ENCODE measurements around the gene CAPN10.

CAPN10 gene

DNA sequence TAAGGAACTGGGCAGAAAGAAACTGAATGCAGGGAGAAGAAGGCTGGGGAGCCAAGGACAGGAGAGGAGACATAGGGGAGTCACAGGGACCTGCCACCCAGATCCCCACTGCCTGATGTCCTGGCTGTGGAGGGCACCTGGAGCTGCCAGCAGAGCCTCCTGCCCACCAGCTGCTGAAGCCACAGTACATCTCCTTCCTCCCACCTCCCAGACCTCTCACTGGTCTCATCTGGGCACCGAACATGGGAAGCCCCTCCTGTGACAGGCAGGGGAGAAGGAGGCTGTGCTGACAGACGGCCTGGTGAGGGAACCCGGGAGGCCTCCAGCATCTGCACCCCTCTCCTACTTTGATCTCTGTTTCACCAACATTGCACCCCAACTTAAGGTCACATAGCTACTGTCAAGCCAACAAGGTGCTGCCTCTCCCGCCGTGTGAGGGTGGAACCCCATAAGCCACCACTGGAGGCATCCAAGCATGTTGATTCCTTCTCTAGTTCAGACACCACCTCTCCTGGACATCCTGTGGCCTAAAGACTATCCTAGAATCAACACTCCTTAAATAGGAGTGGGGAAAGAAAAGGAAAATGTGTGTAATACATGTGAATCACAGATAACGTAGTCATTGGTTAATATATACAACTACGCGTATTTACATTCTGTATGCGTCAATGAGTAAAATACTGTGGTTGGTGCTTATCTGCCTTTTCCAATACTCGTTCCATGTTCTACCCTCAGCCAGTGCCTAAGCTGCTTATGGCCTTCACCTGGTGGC lies 21.8 kb upstream of the CAPN10 start:
- DNase-seq (ENCODE audit: low read depth), result peak; percentile 55
- H3K4me3 ChIP-seq (ENCODE audit: low read depth, low read length), result no peak overlapping the region
- TF ChIP-seq, protein P1, sequence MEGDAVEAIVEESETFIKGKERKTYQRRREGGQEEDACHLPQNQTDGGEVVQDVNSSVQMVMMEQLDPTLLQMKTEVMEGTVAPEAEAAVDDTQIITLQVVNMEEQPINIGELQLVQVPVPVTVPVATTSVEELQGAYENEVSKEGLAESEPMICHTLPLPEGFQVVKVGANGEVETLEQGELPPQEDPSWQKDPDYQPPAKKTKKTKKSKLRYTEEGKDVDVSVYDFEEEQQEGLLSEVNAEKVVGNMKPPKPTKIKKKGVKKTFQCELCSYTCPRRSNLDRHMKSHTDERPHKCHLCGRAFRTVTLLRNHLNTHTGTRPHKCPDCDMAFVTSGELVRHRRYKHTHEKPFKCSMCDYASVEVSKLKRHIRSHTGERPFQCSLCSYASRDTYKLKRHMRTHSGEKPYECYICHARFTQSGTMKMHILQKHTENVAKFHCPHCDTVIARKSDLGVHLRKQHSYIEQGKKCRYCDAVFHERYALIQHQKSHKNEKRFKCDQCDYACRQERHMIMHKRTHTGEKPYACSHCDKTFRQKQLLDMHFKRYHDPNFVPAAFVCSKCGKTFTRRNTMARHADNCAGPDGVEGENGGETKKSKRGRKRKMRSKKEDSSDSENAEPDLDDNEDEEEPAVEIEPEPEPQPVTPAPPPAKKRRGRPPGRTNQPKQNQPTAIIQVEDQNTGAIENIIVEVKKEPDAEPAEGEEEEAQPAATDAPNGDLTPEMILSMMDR (conservative IDR thresholded peaks at IDR 0.05; ENCODE audit: low read depth, low read length), result peak; percentile 41

DNA sequence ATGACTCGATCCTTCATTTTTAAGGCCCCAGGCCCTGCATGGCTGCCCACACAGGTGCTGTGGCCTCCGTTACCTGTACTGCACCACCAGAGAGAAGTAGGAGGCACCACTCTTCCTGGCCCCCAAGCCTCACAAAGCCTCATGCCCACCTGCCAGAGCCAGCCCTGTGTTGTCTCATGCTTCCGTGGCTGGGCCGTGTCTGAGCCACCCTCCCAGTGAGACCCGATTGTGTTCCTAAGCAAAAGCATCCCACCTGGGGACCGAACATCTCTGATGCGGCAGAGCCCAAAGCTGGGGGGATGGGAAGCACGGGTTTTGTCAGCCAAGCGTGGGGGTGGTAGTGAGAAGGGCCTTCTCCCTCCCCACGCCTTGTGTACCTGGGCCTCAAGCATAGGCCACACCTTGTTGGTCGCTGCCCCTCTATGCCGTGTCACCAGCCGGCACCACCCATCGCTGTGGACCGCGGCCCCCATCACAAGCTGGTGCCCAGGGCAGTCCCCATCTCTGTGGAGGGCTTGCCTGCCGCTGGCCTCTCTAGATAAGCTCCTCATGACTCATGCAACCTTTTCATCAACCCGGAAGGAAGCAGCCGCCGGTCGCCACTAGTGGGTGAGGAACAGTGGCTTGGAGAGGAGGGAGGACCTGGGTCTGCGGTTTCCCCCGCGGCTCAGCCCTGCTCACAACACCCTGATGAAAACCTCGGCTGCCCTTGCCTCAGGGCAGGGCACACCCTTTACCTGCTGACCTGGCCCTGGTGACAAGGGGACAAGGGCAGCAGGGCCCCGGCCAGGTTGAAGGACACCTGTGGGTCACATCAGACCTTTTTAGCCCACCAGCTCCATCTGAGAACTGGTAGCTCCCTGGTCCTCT lies 21.0 kb upstream of the CAPN10 start:
- TF ChIP-seq, protein P1 (conservative IDR thresholded peaks at IDR 0.05; ENCODE audit: low read depth, low read length), result no peak
- no peak overlapping the region for H3K4me3 ChIP-seq (ENCODE audit: low read depth, low read length)
- DNase-seq (ENCODE audit: low read depth), result peak; percentile 38

DNA sequence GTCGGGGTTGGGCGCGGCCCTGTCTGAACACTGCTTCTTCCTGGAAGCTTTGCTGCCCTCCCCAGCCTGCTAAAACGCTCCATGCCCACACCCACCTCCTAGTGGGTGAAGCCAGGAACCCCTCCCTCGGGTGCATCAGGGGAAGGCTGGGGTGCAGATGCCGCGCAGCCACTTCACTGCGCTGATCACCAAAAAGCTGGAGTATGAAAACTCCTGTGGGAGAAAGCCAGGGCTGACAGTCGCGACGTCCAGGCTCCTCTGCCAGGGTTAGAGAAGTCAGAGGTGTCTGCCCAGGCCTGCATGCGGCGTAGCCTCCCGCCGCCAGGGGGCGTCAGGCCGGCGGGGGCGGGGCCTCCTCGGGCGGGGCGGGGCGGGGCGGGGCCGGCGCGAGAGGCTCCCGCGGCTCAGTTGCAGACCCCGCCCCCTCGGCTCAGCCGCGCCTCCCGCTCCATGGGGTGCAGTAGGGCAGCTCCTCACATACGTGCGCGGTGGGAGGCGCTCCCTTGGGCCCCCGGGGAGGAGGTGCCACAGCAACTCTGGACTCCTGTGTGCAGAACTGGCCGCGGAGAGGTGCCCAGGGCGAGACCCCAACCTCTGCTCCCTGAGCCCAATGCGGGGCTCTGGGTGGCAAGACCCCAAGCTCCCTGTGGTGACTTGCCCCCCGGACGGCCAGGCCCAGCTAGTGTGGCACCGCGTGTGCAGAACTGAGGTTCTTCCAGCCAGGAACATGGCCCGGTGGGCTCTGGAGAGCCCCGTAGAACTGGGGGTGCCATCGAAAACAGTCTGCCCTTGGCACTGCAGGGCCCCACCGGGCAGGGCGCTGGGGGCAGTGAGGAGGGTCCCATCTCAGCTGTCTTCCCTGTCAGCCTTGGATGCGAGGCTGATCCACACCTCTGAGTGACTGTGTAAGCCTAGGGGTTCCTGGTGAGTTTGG lies 20.1 kb upstream of the CAPN10 start:
- TF ChIP-seq, protein P1 (conservative IDR thresholded peaks at IDR 0.05; ENCODE audit: low read depth, low read length), result peak; percentile 68
- DNase-seq (ENCODE audit: low read depth), result peak; percentile 87
- H3K4me3 ChIP-seq (ENCODE audit: low read depth, low read length), result peak overlapping the region; percentile 43

DNA sequence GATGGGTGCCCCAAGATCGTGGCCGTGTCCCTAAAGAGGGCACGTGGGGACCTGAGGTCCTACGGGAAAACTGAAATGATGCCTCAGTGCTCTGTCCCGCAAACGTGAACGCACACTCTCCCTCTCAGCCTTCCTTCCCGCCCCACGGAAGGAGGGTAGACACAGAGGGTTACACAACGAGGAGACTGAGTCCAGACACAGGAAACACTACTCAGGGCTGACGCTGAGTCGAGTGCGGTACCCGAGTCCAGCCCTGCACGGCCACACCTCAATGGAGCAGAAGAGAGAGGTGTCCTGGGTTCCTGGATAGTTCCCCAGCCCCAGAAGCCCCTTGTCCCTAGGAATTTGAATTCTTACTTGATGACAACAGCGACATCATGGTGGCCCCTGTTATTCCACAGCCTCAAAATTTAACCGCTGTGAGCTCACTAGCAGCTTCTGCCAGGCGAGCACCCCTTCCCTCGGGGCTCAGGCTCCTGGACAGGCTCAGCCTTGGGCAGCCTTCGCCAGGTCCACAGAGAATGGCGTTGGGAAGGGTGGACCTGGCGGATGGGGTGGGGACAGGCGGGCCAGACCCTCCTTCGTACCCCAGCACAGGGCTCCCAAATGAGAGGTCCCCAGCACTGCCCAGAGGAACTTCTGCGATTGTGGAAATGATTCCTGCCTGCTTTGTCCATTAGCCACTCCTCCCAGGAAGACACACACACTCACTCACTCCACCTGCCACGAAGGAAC lies 19.2 kb upstream of the CAPN10 start:
- peak overlapping the region; percentile 64 for H3K4me3 ChIP-seq (ENCODE audit: low read depth, low read length)
- TF ChIP-seq, protein P1 (conservative IDR thresholded peaks at IDR 0.05; ENCODE audit: low read depth, low read length), result no peak
- peak; percentile 27 for DNase-seq (ENCODE audit: low read depth)

DNA sequence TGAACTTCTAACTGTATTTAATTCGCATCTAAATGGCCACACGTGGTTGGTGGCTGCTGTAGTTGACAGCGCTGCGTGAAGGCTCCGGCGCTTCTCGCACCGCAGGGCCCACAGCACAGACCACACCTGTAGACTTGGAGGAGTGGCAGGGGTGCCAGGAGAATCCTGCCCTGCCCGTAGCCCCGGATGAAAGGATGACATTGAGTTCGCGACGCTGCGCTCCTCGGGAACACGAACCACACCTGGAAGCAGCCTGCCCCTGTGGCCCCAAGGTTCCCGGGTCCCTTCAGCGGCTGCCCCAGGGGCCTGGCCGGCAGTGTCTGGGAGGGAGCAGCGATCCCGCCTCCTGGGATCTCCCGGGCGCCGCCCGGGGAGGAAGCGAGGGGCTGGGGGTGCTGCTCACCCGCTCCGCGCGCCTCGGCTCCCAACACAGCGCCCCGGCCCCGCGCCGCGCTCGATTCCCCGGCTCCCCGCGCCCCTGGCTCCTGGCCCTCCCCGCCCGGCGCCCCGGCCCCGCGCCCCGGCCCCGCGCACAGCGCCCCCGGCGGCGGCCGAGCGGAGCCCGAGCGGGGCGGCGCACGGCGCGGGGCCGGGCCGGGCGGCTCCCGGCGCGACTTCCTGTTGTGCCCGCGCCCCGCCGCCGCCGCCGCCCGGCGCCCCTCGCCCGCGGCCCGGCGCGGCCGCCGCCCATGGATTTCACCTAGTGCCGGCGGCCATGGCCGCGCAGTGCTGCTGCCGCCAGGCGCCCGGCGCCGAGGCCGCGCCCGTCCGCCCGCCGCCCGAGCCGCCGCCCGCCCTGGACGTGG lies 18.5 kb upstream of the CAPN10 start, which contains the start of gene RNPEPL1:
Gene RNPEPL1 (plus strand): TSS at position 613 of the 806 bp plus-strand sequence. CDS start 103 bp downstream, at position 716.
- TF ChIP-seq, protein P1 (conservative IDR thresholded peaks at IDR 0.05; ENCODE audit: low read depth, low read length), result no peak
- DNase-seq (ENCODE audit: low read depth), result no peak
- H3K4me3 ChIP-seq (ENCODE audit: low read depth, low read length), result peak within 1 kb of the TSS; percentile 64

Data from choroid plexus epithelial cell (primary cell).